ENCODE data around the gene AKT1.

The AKT1 gene

GRCh38 chr14:104771374-104771773 is 24.2 kb downstream of the AKT1 start:
- no peak for DNase-seq

DNA sequence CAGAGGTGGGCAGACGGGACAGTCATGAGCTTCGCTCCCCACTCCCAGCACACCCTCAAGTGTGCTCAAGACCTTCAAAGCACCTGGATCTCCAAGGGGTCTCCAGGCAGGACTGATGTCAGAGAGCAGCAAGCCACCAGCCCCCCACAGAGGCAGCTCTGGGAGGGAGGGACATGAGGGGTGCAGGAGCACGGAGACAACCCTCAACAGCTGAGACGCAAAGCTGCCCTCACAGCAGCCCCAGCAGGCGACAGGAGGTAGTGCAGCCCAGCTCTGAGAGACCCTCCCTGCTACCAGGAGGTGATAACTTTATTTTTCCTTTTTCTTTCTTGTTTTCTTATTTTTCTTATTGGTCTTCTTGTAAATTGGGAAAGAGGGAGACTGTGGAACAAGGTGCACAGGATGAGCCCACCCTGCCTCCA is 24.7 kb downstream of the AKT1 start:
- peak; percentile 33 for DNase-seq

- DNase-seq: no peak
Observed at GRCh38 chr14:104770072-104770579, 25.4 kb downstream of the AKT1 start.

DNA sequence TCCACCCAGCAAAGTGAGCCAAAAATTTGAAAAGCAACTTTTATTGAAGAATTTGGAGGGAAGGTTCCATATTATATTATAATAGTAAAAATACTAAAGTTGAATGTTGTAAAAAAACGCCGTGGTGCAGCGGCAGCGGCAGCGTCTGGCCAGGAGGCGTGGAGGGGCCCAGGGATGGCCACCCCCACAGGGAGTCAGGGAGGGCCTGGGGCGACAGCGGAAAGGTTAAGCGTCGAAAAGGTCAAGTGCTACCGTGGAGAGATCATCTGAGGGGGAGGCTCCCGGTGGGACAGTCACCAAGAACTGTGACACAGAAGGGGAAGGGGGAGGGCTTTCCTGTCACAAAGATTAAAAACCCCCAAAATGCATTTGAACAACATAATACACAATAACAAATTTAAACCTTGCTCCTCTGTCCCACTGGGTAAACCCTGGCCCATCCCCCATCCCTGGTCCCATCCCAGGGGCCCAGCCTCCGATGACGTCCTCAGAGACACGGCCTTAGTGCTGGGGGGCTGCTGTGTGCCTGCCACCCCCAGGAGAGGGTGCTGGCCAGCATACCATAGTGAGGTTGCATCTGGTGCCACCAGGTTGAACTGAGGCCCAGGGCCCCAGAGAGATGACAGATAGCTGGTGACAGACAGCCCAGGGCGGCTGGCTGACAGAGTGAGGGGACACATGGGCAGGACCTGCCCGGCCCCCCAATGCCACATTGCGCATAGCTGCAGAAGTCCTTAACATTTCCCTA is 26.1 kb downstream of the AKT1 start:
- DNase-seq: no peak

- peak; percentile 92 for DNase-seq
Observed at GRCh38 chr14:104768437-104769323, 26.9 kb downstream of the AKT1 start.

- no peak for DNase-seq
Observed at GRCh38 chr14:104767634-104767918, 28.0 kb downstream of the AKT1 start.

GRCh38 chr14:104766863-104767633 is 28.5 kb downstream of the AKT1 start:
- DNase-seq: no peak

GRCh38 chr14:104766256-104766862 is 29.2 kb downstream of the AKT1 start:
- no peak for DNase-seq

GRCh38 chr14:104765517-104765916 is 30.0 kb downstream of the AKT1 start:
- DNase-seq: no peak

DNA sequence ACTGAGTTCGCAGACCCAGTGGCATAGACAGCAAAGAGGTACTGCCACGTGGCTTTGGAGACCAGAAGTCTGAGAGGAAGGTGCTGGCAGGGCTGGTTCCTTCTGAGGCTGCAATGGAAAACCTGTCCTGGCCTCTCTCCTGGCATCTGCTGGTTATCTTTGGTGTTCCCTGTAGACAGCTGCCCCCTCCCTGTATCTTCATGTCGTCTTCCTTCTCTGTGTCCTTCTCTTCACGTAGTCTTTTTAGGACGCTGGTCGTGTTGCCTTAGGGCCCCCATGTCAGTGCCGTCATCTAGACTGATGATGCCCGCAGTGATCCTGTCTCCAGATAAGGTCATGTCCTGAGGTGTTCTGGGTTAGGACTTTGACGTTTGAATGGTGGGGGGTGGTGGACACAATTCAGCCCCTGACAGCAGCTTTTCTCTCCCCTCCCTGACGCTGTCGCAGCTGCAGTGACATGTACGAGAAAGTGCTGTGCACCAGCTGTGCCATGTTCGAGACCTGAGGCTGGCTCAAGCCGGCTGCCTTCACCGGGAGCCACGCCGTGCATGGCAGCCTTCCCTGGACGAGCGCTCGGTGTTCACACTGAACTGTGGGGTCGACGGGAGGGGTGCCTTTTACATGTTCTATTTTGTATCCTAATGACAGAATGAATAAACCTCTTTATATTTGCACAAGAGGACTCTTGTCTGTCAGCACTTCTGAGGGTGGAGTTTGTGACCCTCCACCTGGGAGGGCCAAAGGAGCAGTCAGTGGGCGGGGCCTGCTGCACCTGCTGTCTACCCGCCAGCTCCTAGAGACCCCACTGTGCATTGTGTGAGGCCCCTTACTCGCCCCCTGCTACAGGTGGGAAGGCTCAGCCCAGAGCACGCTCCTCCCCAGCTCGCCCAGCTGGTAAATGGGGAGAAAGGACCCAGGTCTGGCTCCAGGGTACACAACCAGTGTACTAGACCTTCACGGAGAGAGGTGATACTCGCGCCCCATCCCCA is 36.3 kb downstream of the AKT1 start:
- DNase-seq: no peak

DNA sequence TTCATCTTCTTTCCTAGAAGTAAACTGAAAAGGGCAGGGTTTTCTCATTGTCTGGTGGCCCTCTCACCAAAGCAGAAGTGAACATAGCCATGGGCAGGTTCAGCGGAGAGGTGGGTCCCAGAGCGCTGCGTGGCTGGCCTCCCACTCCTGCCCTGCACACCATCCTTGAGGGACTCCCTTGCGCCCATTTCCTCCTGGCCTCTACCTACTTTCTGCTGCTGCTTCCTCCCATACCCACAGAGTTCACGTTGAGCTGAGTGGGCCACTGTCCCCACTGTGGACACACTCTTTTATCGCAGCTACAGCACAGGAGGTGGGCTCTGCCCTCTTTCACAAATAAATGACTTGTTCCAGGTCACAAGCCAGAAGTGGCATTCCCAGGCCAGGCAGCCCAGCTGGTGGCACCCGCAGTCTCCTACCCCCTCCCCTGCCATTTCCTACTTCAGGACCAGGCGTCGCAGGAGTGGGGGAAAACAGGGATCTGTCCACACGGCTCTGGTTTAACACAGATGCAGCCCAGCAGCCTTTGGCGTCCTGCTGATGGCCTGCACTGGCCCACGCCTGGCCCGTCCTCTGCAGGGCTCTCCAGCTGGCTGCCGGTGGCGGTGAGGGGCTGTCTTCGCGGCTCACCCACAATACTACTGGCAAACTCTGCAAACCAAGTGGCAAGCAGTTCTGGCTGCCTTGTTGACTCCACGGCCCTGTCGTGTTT is 37.7 kb downstream of the AKT1 start:
- DNase-seq: no peak

GRCh38 chr14:104757238-104757585 is 38.3 kb downstream of the AKT1 start:
- DNase-seq: no peak

DNA sequence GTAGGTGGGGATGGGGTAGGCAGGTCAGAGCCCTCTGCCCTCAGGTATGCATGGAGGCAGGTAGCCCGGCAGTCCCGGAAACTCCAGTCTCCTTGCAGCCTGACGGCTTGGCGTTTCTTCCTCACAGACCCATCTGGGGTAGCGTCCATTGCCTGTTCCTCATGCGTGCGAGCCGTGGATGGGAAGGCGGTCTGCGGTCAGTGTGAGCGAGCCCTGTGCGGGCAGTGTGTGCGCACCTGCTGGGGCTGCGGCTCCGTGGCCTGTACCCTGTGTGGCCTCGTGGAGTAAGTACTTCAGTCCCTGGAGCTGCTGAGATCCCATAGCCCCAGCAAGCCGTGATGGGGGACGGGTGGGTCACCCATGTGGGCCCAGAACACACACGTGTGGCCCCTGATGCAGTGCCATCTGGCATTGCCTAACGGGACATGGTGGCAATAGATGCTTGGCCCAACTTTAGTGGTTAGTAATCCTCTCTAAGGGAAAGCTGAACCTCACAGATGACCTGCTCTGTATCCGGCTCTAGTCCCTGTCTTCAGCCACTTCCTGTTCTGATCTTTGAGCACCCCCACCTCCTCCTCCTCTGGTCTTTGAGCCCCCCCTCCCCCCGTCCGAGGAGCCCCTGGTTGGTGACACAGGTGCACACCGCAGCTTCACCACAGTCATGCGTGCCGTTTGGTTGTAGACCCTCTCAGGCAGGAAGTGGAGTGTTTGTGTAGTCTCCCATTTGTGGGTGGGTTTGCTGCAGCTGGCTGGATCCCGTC is 38.9 kb downstream of the AKT1 start:
- DNase-seq: no peak

DNA sequence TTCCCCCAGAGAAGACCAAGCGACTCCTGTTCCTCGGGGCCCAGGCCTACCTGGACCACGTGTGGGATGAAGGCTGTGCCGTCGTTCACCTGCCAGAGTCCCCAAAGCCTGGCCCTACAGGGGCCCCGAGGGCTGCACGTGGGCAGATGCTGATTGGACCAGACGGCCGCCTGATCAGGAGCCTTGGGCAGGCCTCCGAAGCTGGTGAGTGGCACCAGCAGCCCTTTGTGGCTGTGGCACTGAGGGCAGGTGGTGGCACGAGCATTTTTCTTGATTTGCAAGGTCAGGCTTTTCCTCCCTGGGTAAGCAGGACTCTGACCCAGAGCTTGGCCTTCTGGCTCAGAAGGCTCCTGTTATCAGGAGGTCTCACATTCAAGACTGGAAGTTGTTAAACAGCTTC is 39.9 kb downstream of the AKT1 start:
- no peak for DNase-seq

DNA sequence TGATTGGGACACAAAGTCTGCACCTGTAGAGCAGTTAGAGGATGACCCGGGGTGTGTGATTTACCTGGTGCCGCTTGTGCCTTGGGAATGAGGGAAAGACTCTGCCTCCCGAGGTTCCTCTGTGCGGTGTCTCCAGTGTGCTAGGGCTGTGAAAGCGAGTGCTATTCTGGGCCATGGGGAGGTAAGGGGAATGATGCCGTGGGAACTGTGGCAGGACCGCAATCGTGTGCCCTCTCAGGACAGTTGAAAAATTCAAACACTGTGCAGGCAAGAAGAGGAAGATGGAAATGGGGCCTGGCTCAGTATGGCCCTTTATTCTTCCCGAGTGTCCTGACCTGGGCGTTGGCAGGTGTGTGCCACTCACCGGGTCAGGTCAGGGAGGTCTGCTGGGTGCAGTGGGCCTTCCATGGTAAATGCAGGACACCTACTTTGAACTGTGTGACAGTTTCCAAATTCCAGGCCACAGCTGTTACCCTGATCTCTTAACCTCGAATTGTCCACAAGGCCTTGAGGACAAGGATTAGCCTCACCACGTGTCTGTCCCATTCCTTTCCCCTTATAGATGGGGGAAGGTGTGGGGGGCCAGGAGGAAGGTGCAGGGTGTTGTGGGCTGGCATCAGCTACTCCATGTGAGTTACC is 41.2 kb downstream of the AKT1 start:
- DNase-seq: no peak

DNA sequence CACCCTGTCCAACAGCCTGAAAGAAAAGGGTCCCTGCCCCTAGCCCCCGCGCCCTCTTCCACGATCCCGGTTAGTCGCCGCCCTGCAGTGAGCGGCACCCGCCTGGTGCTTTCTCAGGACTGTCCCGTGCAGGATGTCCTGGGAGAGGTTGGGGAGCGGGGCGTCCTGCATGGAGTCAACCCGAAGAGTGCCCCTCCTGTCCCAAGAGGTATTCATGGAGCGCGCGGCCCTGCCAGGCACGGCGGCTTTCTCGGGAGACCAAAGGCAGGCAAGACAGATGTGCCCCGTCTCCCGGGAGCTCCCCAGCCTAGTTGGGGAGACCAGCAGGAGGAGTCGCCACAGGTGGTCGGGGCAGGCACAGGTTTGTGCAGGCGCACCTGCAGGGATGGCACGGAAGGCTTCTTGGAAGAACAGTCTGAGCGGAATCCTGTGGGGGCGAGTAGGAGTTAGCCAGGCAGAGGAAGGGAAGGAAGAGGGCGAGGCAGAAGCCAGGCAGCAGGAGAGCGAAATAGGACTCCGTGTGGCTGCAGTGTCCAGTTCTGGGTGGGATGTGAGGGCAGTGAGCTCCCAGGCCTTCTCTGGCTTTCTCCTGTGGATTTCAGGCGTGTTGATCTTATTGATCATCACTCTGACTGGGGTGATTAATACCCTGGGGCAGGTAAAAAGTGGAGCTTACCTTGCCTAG is 41.9 kb downstream of the AKT1 start:
- DNase-seq: no peak

- peak; percentile 100 for DNase-seq
Observed at GRCh38 chr14:104752735-104753527, 42.6 kb downstream of the AKT1 start, which contains the start of gene SIVA1. Gene SIVA1 (plus strand): TSS chr14:104753147. CDS start chr14:104753202, 55 bp downstream.

DNA sequence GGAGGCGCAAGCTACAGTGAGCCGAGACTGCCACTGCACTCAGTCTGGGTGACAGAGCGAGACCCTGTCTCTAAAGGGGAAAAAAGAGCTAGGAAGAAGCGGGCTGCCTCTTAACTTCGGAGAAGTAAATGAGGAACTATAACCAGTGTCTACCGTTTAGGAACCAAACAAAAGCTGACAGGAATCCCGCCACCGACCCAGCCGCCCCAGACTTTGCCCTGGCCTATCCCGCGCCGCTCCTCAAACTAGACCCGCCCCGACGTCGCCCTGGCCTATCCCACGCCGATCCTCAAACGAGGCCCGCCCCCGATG is 43.2 kb downstream of the AKT1 start:
- DNase-seq: no peak

Data from activated CD4-positive, alpha-beta T cell treated with anti-CD3 and anti-CD28 coated beads, Interleukin-10, Interleukin-2, amounts not matched to agents 100 ng/mL and 50 ng/mL, durations not matched to agents 16 hours and 8 hours (primary cell).